Measurements from ENCODE around the gene MRPL45. TPM values are rescaled to one million over a fixed set of nuclear protein-coding genes. Genes with fewer than 3 reads are reported as not detected.
A peak's percentile ranks its signal among the peaks of the same experiment; 100 is the strongest.
"Not testable (repeated sequence)": the region's sequence is repeated elsewhere in the genome, so short reads cannot be mapped to it uniquely, and the experiment has no call there.

MRPL45 gene
- 61.5 and 90.7 TPM in 2 replicates for total RNA-seq (2014; rRNA removed; shearing (Covaris generic); ENCODE audit: low replicate concordance)

GRCh38 chr17:38296834-38297517 is at the start of gene MRPL45:
Gene MRPL45 (plus strand): TSS chr17:38297168. CDS start chr17:38297184, 16 bp downstream.
- in situ Hi-C loops (cut with HindIII; ENCODE audit: low pct_unique_long_range_greater_than_20kb, low sequenced_read_pairs) = not testable (repeated sequence)
- DNase-seq (ENCODE audit: low read depth) = peak; percentile 98

DNA sequence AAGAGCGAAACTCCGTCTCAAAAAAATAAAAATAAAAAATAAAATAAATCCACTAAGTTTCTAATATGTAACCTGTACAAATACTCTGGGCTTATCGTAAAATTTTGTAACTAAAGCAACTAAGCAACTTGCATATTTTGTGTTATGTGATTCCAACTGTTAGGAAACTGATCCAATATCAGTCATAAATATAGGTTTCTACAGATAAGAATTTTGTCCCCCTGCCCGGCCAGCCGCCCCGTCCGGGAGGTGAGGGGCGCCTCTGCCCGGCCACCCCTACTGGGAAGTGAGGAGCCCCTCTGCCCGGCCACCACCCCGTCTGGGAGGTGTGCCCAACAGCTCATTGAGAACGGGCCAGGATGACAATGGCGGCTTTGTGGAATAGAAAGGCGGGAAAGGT is 43.8 kb upstream of the MRPL45 start:
- in situ Hi-C loops (cut with HindIII; ENCODE audit: low pct_unique_long_range_greater_than_20kb, low sequenced_read_pairs); DNase-seq (ENCODE audit: low read depth): not testable (repeated sequence)

GRCh38 chr17:38254357-38254756 is 42.6 kb upstream of the MRPL45 start:
- in situ Hi-C loops (cut with HindIII; ENCODE audit: low pct_unique_long_range_greater_than_20kb, low sequenced_read_pairs); DNase-seq (ENCODE audit: low read depth): not testable (repeated sequence)

GRCh38 chr17:38257013-38257621 is 39.9 kb upstream of the MRPL45 start:
- in situ Hi-C loops (cut with HindIII; ENCODE audit: low pct_unique_long_range_greater_than_20kb, low sequenced_read_pairs) = not testable (repeated sequence)
- DNase-seq (ENCODE audit: low read depth) = peak; percentile 85

DNA sequence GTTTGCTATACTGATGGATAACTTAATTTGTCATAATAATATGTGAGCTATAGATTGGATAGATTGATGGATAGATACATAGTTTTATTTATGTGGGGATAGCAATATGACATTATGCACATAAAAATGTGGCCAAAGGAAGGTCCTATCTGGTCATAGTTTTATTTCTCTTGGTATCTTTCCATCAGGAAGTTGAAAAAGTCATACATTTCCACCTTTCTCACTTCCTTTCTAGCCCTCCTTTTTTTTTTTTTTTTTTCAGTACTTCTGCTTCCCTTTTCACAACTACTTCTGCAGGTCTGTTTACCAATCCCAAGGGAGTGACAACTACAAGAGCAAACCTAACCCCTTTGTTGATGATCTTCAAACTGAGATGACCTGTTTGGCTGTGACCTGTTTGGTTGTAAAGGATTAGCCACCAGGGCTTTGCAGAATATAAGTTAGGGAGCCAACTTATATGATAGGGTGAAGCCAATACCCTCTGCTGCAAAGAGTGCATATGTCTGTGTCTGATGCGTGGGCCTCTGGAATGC is 30.9 kb upstream of the MRPL45 start:
- DNase-seq (ENCODE audit: low read depth); in situ Hi-C loops (cut with HindIII; ENCODE audit: low pct_unique_long_range_greater_than_20kb, low sequenced_read_pairs): not testable (repeated sequence)

DNA sequence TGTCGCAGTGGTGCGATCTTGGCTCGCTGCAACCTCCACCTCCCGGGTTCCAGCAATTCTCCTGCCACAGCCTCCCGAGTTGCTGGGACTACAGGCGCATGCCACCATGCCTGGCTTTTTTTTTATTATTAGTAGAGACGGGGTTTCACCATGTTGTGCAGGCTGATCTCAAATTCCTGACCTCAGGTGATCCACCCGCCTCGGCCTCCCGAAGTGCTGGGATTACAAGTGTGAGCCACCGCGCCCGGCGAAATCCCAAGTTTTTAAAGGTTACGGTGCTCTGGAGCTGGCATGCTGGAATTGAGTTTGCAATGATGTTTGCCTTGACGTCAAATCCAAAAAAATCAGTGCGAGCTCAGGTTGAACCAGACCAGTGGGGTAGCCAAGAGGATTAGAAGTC is 30.4 kb upstream of the MRPL45 start:
- DNase-seq (ENCODE audit: low read depth); in situ Hi-C loops (cut with HindIII; ENCODE audit: low pct_unique_long_range_greater_than_20kb, low sequenced_read_pairs): not testable (repeated sequence)

GRCh38 chr17:38268138-38268537 is 28.8 kb upstream of the MRPL45 start:
- in situ Hi-C loops (cut with HindIII; ENCODE audit: low pct_unique_long_range_greater_than_20kb, low sequenced_read_pairs); DNase-seq (ENCODE audit: low read depth): not testable (repeated sequence)

- DNase-seq (ENCODE audit: low read depth); in situ Hi-C loops (cut with HindIII; ENCODE audit: low pct_unique_long_range_greater_than_20kb, low sequenced_read_pairs): not testable (repeated sequence)
Measured at GRCh38 chr17:38269045-38269444, 27.9 kb upstream of the MRPL45 start.

DNA sequence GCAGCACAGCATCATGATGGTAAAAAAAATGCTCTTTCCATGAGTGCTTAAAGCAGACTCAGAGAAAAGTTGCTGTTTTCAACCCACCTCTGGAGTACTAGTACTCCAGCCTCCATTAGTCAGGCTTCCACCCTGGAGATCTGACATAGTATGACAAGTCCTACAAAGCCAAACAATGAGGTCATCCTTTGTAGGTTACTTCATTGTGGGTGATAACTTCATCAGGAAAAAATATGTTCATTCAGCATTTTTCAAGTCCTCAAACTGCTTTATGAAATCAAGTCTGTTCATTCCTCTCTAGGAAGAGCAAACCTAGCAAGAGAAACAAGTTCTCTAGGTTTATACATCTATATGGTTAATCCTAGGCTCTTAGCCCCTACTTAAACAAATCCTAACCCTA is 27.4 kb upstream of the MRPL45 start:
- DNase-seq (ENCODE audit: low read depth); in situ Hi-C loops (cut with HindIII; ENCODE audit: low pct_unique_long_range_greater_than_20kb, low sequenced_read_pairs): not testable (repeated sequence)

- DNase-seq (ENCODE audit: low read depth) = peak; percentile 40
- in situ Hi-C loops (cut with HindIII; ENCODE audit: low pct_unique_long_range_greater_than_20kb, low sequenced_read_pairs) = not testable (repeated sequence)
Measured at GRCh38 chr17:38285994-38286393, 11.0 kb upstream of the MRPL45 start.

- in situ Hi-C loops (cut with HindIII; ENCODE audit: low pct_unique_long_range_greater_than_20kb, low sequenced_read_pairs) = not testable (repeated sequence)
- DNase-seq (ENCODE audit: low read depth) = peak; percentile 93
Measured at GRCh38 chr17:38286501-38287091, 10.4 kb upstream of the MRPL45 start.

DNA sequence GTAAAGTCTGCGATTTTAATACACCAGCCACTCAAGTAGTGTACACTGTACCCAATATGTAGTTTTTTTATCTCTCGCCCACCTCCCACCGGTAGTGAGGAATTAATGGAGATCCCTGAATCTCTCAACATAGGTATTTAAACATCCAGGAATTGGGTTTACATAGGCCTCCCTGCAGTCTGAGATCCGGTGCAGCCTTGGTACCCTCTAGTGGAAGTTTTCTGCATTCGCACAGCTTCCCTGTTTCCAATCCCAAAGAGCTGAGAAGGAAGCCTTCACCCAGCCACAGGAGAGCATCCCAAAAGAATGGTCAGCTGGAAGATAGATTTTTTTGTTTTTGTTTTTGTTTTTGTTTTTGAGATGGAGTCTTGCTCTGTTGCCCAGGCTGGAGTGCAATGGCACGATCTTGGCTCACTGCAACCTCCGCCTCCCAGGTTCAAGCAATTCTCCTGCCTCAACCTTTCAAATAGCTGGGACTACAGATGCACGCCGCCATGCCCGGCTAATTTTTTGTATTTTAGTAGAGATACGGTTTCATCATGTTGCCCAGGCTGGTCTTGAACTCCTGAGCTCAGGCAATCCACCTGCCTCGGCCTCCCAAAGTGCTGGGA is 8.6 kb upstream of the MRPL45 start:
- peak; percentile 32 for DNase-seq (ENCODE audit: low read depth)
- in situ Hi-C loops (cut with HindIII; ENCODE audit: low pct_unique_long_range_greater_than_20kb, low sequenced_read_pairs) = not testable (repeated sequence)

DNA sequence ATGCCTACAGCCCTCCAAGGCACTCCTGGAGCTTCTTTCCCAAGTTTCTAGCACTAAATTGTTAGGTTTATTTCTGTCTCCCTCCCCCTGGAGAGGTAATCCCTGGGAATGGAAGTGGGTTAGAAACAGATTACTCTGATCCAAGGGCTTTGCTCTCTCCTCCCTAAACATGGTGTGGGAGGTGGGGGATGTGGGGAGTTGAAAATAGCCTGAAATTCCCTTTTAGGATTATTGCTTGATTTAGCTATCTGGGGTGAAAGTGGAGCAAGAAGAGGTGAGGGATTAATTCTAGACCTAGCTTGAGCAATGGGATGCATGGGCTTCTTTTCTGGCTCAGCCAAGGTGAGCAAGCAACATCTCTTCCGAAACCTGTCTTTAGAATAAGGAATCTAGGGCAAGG is 7.2 kb upstream of the MRPL45 start:
- in situ Hi-C loops (cut with HindIII; ENCODE audit: low pct_unique_long_range_greater_than_20kb, low sequenced_read_pairs); DNase-seq (ENCODE audit: low read depth): not testable (repeated sequence)

GRCh38 chr17:38295602-38296365 is 1.2 kb upstream of the MRPL45 start:
- in situ Hi-C loops (cut with HindIII; ENCODE audit: low pct_unique_long_range_greater_than_20kb, low sequenced_read_pairs); DNase-seq (ENCODE audit: low read depth): not testable (repeated sequence)

DNA sequence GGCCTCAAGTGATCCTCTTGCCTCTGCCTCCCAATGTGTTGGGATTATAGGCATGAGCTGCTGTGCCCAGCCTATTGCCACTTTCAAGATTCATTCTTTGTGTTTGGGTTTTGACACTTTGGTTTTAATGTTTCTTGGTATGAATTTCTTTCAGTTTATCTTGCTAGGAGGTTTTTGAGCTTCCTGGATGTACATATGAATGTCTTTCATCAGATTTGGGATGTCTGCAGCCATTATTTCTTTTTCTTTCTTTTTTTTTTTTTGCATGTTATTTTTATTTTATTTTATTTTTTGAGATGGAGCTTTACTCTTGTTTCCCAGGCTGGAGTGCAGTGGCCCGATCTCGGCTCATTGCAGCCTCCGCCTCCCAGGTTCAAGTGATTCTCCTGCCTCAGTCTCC is 18.5 kb downstream of the MRPL45 start:
- in situ Hi-C loops (cut with HindIII; ENCODE audit: low pct_unique_long_range_greater_than_20kb, low sequenced_read_pairs) = no loop called here
- no peak for DNase-seq (ENCODE audit: low read depth)

DNA sequence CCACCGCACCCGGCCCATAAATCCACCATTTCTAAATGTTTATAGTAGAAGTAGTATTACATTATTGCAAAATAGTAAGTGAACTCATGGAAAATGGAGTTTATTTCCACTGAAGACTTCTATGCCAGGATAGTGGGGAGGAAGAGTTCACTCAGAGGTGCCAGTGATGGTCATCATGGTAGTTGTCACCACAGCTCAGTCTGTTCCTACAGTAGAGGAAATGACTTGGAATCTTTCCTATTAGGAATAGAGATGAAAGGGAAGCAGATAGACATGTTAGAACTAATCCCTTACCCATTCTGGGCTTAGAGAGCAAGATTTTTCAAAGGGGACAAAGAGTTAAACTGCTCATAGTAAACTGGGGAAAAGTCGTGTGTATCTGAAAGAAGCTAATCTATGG is 20.1 kb downstream of the MRPL45 start:
- no peak for DNase-seq (ENCODE audit: low read depth)
- in situ Hi-C loops (cut with HindIII; ENCODE audit: low pct_unique_long_range_greater_than_20kb, low sequenced_read_pairs) = no loop called here

DNA sequence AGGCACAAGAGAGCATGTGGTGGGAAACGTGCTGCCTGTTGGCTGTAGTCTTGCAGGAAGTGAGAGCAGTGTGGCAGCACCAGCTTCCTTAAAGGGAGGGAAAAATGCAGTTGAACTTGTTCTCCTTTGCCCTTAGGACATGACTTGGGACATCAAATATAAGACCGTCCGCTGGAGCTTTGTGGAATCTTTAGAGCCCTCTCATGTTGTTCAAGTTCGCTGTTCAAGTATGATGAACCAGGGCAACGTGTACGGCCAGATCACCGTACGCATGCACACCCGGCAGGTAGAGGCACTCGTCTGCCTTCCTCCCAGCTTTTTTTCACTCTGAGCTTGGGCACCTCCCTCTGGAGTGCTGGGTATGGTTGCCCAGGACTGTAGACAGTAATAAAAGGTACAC is 23.5 kb downstream of the MRPL45 start:
- DNase-seq (ENCODE audit: low read depth) = no peak
- in situ Hi-C loops (cut with HindIII; ENCODE audit: low pct_unique_long_range_greater_than_20kb, low sequenced_read_pairs) = no loop called here

GRCh38 chr17:38322156-38322779 is 25.3 kb downstream of the MRPL45 start:
- in situ Hi-C loops (cut with HindIII; ENCODE audit: low pct_unique_long_range_greater_than_20kb, low sequenced_read_pairs) = no loop called here
- peak; percentile 26 for DNase-seq (ENCODE audit: low read depth)
